HL-60 (cell line): ENCODE measurements around the gene DDX50.

Experiments used
- CTCF ChIP-seq: IDR thresholded peaks from one replicate; pipeline ENCODE4 v1.5.1; 2011; ENCODE audit warnings: low read length, control low read depth, inconsistent platforms; ENCODE audit not compliant: insufficient read depth
- POLR2AphosphoS5 ChIP-seq: IDR thresholded peaks from 2 replicates; pipeline ENCODE4 v1.6.1; 2012; ENCODE audit warnings: low read depth
- REST ChIP-seq: IDR thresholded peaks from 2 replicates; pipeline ENCODE4 v1.6.1; 2012; ENCODE audit warnings: low read depth; ENCODE audit not compliant: insufficient replicate concordance
- SPI1 ChIP-seq: IDR thresholded peaks from 2 replicates; pipeline ENCODE4 v1.6.1; 2012; ENCODE audit warnings: low read depth, mild to moderate bottlenecking, borderline replicate concordance

GRCh38 chr10:68878496-68878895 is 22.6 kb upstream of the DDX50 start:
- TF ChIP-seq CTCF (no peak), POLR2AphosphoS5 (no peak), REST (no peak), SPI1 (no peak)
